HCT116 (cell line): ENCODE results near the gene CARD16. TPM values are rescaled to one million over a fixed set of nuclear protein-coding genes. Genes with fewer than 3 reads are reported as not detected.

Experiments used
- ATAC-seq: fragments of 200-7000 bp; cut with Tn5 transposase; 2 replicates; pipeline ENCODE4 v1.9.1; 2020; ENCODE audit warnings: mild to moderate bottlenecking, moderate library complexity
- BruUV-seq: library from RNA; stranded (reverse); fragments of 400-500 nt; replicated peaks from 2 replicates; lab custom pipeline; 2021; lab: Mats Ljungman, UMichigan
- CTCF ChIA-PET: fragments of 300-600 bp; sonication (Branson Sonifier 250); formaldehyde crosslinking; loops from one replicate; lab custom pipeline; 2021; ENCODE audit warnings: antibody characterized with exemption; lab: Charles Lee
- POLR2A ChIA-PET: fragments of 300-600, 350-600 bp; sonication (Branson Sonifier 250); formaldehyde crosslinking; loops from one replicate; lab custom pipeline; 2021; ENCODE audit warnings: antibody characterized with exemption; lab: Charles Lee
- RAD21 ChIA-PET, 2 experiments: fragments of 300-600 bp; sonication (Branson Sonifier 250); formaldehyde crosslinking; loops; one replicate each; lab custom pipeline; 2023; ENCODE audit warnings: low total read pairs in 2 of 2; ENCODE audit not compliant: uncharacterized antibody in 2 of 2, unreplicated experiment in 2 of 2, low non-redundant PET in 1 of 2; lab: Charles Lee
- DNase-seq: peaks from one replicate; pipeline ENCODE4 v3.0.0-alpha.2; 2010; ENCODE audit warnings: low read depth, low spot score
- H2AFZ ChIP-seq: fragments of 200-600 bp; shearing (Covaris generic), sonication (generic); 2 replicates; pipeline ENCODE4 v1.6.1; 2017; ENCODE audit warnings: low read depth, mixed run types, mixed read lengths, antibody characterized with exemption, low read length; ENCODE audit not compliant: poor library complexity, severe bottlenecking
- H3K27ac ChIP-seq: 2 replicates; pipeline ENCODE4 v1.5.1; 2012; ENCODE audit warnings: low read depth, low read length
- H3K27me3 ChIP-seq: fragments of 200-600 bp; sonication (generic); 2 replicates; pipeline ENCODE4 v1.6.1; 2016; ENCODE audit warnings: mixed run types, low read length, mixed read lengths; ENCODE audit not compliant: insufficient read depth
- H3K36me3 ChIP-seq, 2 experiments: fragments of 200-500 bp in 1 of 2; fragments of 200-600 bp in 1 of 2; sonication (Bioruptor generic) in 1 of 2; sonication (generic) in 1 of 2; 2 replicates each; pipeline versions ENCODE4 v1.5.1 to v1.6.1; 2014 to 2016; ENCODE audit warnings: low read length in 2 of 2, inconsistent platforms in 1 of 2, mixed read lengths in 1 of 2, mixed run types in 1 of 2; ENCODE audit not compliant: insufficient read depth in 2 of 2, control insufficient read depth in 1 of 2
- H3K4me1 ChIP-seq, 2 experiments: fragments of 200-600 bp in 1 of 2; sonication (generic) in 1 of 2; 2 replicates each; pipeline versions ENCODE4 v1.5.1 to v1.6.1; 2012 to 2017; ENCODE audit warnings: low read length in 2 of 2, inconsistent platforms in 1 of 2, mild to moderate bottlenecking in 1 of 2, mixed read lengths in 1 of 2, mixed run types in 1 of 2, moderate library complexity in 1 of 2; ENCODE audit not compliant: insufficient read depth in 2 of 2, control insufficient read depth in 1 of 2
- H3K4me2 ChIP-seq: fragments of 200-600 bp; sonication (generic); 2 replicates; pipeline ENCODE4 v1.6.1; 2017; ENCODE audit warnings: mixed run types, low read length, mixed read lengths
- H3K4me3 ChIP-seq, 2 experiments: fragments of 200-600 bp in 1 of 2; sonication (generic) in 1 of 2; replicated peaks in 1 of 2; 2 replicates each; pipeline ENCODE4 v1.5.1; 2011 to 2016; ENCODE audit warnings: low read length in 2 of 2, control low read depth in 1 of 2, low read depth in 1 of 2, mild to moderate bottlenecking in 1 of 2, mixed read lengths in 1 of 2, mixed run types in 1 of 2
- H3K79me2 ChIP-seq: fragments of 200-600 bp; sonication (generic); 2 replicates; pipeline ENCODE4 v1.6.1; 2017; ENCODE audit warnings: mild to moderate bottlenecking, mixed run types, low read length, moderate library complexity, mixed read lengths; ENCODE audit not compliant: insufficient read depth
- H3K9ac ChIP-seq: fragments of 200-600 bp; sonication (generic); 2 replicates; pipeline ENCODE4 v1.6.1; 2016; ENCODE audit warnings: low read length, mixed read lengths
- H3K9me2 ChIP-seq: fragments of 200-600 bp; sonication (generic), shearing (Covaris generic); 2 replicates; pipeline ENCODE4 v1.6.1; 2017; ENCODE audit warnings: mixed run types, mild to moderate bottlenecking, moderate library complexity; ENCODE audit not compliant: insufficient read depth
- H3K9me3 ChIP-seq, 2 experiments: fragments of 200-500 bp in 1 of 2; fragments of 200-600 bp in 1 of 2; sonication (Bioruptor generic) in 1 of 2; sonication (generic) in 1 of 2; 2 replicates each; pipeline ENCODE4 v1.6.1; 2014 to 2017; ENCODE audit warnings: low read length in 2 of 2, mixed read lengths in 2 of 2, inconsistent platforms in 1 of 2, low read depth in 1 of 2, mild to moderate bottlenecking in 1 of 2, mixed run types in 1 of 2, moderate library complexity in 1 of 2; ENCODE audit not compliant: control insufficient read depth in 1 of 2, insufficient read depth in 1 of 2
- H4K20me1 ChIP-seq: fragments of 200-600 bp; sonication (generic), shearing (Covaris generic); 2 replicates; pipeline ENCODE4 v1.6.1; 2017; ENCODE audit warnings: mixed run types, mild to moderate bottlenecking, moderate library complexity; ENCODE audit not compliant: insufficient read depth
- CBX3 ChIP-seq: IDR thresholded peaks from 2 replicates; pipeline ENCODE4 v1.6.1; 2012; ENCODE audit warnings: low read depth
- CEBPB ChIP-seq: IDR thresholded peaks from 2 replicates; pipeline ENCODE4 v1.6.1; 2012; ENCODE audit warnings: low read depth
- EGR1 ChIP-seq: IDR thresholded peaks from 2 replicates; pipeline ENCODE4 v1.6.1; 2012; ENCODE audit warnings: low read depth
- EZH2phosphoT487 ChIP-seq: fragments of 200-600 bp; IDR thresholded peaks from 2 replicates; pipeline ENCODE4 v1.6.1; 2018; ENCODE audit warnings: antibody characterized with exemption, borderline replicate concordance
- FOSL1 ChIP-seq: IDR thresholded peaks from 2 replicates; pipeline ENCODE4 v1.6.1; 2012; ENCODE audit warnings: low read depth
- POLR2A ChIP-seq: IDR thresholded peaks from 2 replicates; pipeline ENCODE4 v1.7.0; 2011; ENCODE audit warnings: borderline replicate concordance; ENCODE audit not compliant: insufficient read depth, insufficient read length; ENCODE audit errors: extremely low read depth
- POLR2AphosphoS5 ChIP-seq: IDR thresholded peaks from 2 replicates; pipeline ENCODE4 v1.6.1; 2011; ENCODE audit warnings: mild to moderate bottlenecking, low read depth, low read length, moderate library complexity
- SIN3A ChIP-seq: IDR thresholded peaks from 2 replicates; pipeline ENCODE4 v1.6.1; 2012; ENCODE audit warnings: low read depth
- SP1 ChIP-seq: IDR thresholded peaks from 2 replicates; pipeline ENCODE4 v1.6.1; 2012; ENCODE audit warnings: low read depth
- SRF ChIP-seq: IDR thresholded peaks from 2 replicates; pipeline ENCODE4 v1.6.1; 2012; ENCODE audit warnings: low read depth
- TCF7L2 ChIP-seq: IDR thresholded peaks from 2 replicates; pipeline ENCODE4 v1.7.0; 2011; ENCODE audit warnings: borderline replicate concordance, inconsistent platforms; ENCODE audit not compliant: insufficient read depth, insufficient read length; ENCODE audit errors: extremely low read depth
- YY1 ChIP-seq: IDR thresholded peaks from 2 replicates; pipeline ENCODE4 v1.6.1; 2011; ENCODE audit warnings: low read length, low read depth, moderate library complexity, mild to moderate bottlenecking; ENCODE audit not compliant: insufficient replicate concordance; ENCODE audit errors: extremely low read depth
- ZBTB33 ChIP-seq: IDR thresholded peaks from 2 replicates; pipeline ENCODE4 v1.6.1; 2011; ENCODE audit warnings: mild to moderate bottlenecking, low read length, moderate library complexity; ENCODE audit not compliant: insufficient replicate concordance; ENCODE audit errors: extremely low read depth
- ZFX ChIP-seq: fragments of 450-650 bp; IDR thresholded peaks from 2 replicates; pipeline ENCODE4 v1.6.1; 2017
- ZNF274 ChIP-seq: fragments of 200-500 bp; sonication (Bioruptor generic); IDR thresholded peaks from 2 replicates; pipeline ENCODE4 v1.6.1; 2014; ENCODE audit warnings: mild to moderate bottlenecking, low read depth, low read length, inconsistent platforms
- intact Hi-C: fragments of 100-400 bp; cut with micrococcal nuclease; formaldehyde crosslinking; loops from 2 replicates; pipeline ENCODE4 v1.10.0; 2022
- total RNA-seq: library from RNA; stranded (reverse); gene quantifications from one replicate; pipeline ENCODE4 v1.2.1, GENCODE V29; 2021; ENCODE audit not compliant: unreplicated experiment
- TF ChIP-seq, protein P1 (sequence below): IDR thresholded peaks from 2 replicates; pipeline ENCODE4 v1.6.1; 2012; ENCODE audit warnings: low read depth
- TF ChIP-seq, protein P2 (sequence below), 3 experiments: fragments of 200-600 bp in 1 of 3; sonication (generic) in 1 of 3; IDR thresholded peaks in 2 of 3; conservative IDR thresholded peaks in 1 of 3; 2 replicates each; pipeline ENCODE4 v1.5.1; 2012 to 2017; ENCODE audit warnings: low read depth in 2 of 3, low read length in 2 of 3, antibody characterized with exemption in 1 of 3, borderline replicate concordance in 1 of 3, control low read depth in 1 of 3, mild to moderate bottlenecking in 1 of 3, mixed read lengths in 1 of 3, mixed run types in 1 of 3, moderate library complexity in 1 of 3; ENCODE audit not compliant: insufficient read depth in 1 of 3

CARD16 gene
- total RNA-seq, 1 experiment from 2014 or later = not detected

DNA sequence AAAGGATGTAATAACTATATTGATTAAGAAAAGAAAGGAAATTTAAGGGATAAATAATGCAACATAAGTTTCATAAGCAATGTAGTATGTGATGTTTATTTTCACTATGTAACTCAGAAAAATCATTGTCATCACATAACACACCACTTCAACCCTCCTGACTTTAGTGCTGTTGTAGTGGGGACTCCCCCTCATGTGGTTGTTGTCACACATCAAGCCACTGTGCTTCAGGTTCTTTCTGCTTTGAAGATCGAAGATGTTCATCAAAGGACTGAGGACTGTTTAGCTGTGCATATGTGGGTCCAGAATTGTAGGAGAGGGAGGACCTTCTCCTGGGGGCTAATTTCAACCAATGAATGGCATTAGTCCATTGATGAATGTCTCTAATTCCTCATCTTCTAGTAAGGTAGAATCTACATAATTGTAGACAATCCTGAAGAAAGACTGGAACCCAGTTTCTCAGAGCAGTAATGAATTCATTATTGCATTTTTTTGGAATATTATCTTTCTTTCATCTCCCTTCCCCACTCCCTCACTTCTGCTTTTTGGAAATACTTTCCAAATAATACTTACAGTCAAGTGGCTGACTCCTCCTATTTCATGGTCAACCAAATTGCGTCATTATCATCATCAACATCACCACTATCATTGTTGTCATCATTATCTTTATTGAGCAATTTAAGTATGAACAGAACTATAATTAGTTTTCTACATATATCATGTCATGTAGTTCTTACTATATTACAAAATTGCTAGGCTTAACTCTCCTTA is 9.8 kb upstream of the CARD16 start:
- Histone ChIP-seq H3K4me2 (no peak overlapping the region), H3K9ac (no peak overlapping the region), H4K20me1 (no peaks in the 10 kb centered on the region), H3K4me1 (no peaks in the 10 kb centered on the region), H3K4me3 (no peak overlapping the region), H2AFZ (no peak overlapping the region), H3K27me3 (no peaks in the 10 kb centered on the region), H3K36me3 (no peaks in the 10 kb centered on the region), H3K9me3 (no peaks in the 10 kb centered on the region)
- POLR2A ChIA-PET = no interaction called here
- BruUV-seq = no TSS peak
- intact Hi-C loops = no loop called here
- ATAC-seq = no peak
- RAD21 ChIA-PET = no interaction called here
- no peak for DNase-seq
- TF ChIP-seq POLR2A (no peak), SRF (no peak), ZBTB33 (no peak), FOSL1 (no peak), SP1 (no peak), CBX3 (no peak), EGR1 (no peak), ZNF274 (no peak), EZH2phosphoT487 (no peak), YY1 (no peak), POLR2AphosphoS5 (no peak), TCF7L2 (no peak), ZFX (no peak), CEBPB (no peak), SIN3A (no peak)
- TF ChIP-seq, protein P1, sequence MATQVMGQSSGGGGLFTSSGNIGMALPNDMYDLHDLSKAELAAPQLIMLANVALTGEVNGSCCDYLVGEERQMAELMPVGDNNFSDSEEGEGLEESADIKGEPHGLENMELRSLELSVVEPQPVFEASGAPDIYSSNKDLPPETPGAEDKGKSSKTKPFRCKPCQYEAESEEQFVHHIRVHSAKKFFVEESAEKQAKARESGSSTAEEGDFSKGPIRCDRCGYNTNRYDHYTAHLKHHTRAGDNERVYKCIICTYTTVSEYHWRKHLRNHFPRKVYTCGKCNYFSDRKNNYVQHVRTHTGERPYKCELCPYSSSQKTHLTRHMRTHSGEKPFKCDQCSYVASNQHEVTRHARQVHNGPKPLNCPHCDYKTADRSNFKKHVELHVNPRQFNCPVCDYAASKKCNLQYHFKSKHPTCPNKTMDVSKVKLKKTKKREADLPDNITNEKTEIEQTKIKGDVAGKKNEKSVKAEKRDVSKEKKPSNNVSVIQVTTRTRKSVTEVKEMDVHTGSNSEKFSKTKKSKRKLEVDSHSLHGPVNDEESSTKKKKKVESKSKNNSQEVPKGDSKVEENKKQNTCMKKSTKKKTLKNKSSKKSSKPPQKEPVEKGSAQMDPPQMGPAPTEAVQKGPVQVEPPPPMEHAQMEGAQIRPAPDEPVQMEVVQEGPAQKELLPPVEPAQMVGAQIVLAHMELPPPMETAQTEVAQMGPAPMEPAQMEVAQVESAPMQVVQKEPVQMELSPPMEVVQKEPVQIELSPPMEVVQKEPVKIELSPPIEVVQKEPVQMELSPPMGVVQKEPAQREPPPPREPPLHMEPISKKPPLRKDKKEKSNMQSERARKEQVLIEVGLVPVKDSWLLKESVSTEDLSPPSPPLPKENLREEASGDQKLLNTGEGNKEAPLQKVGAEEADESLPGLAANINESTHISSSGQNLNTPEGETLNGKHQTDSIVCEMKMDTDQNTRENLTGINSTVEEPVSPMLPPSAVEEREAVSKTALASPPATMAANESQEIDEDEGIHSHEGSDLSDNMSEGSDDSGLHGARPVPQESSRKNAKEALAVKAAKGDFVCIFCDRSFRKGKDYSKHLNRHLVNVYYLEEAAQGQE = no peak
- TF ChIP-seq, protein P2, sequence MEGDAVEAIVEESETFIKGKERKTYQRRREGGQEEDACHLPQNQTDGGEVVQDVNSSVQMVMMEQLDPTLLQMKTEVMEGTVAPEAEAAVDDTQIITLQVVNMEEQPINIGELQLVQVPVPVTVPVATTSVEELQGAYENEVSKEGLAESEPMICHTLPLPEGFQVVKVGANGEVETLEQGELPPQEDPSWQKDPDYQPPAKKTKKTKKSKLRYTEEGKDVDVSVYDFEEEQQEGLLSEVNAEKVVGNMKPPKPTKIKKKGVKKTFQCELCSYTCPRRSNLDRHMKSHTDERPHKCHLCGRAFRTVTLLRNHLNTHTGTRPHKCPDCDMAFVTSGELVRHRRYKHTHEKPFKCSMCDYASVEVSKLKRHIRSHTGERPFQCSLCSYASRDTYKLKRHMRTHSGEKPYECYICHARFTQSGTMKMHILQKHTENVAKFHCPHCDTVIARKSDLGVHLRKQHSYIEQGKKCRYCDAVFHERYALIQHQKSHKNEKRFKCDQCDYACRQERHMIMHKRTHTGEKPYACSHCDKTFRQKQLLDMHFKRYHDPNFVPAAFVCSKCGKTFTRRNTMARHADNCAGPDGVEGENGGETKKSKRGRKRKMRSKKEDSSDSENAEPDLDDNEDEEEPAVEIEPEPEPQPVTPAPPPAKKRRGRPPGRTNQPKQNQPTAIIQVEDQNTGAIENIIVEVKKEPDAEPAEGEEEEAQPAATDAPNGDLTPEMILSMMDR (IDR thresholded peaks at IDR 0.05 in 2 of 3, conservative IDR thresholded peaks at IDR 0.05 in 1 of 3; ENCODE audit: borderline replicate concordance in 1 of 3, insufficient read depth in 1 of 3, low read depth in 2 of 3, low read length in 2 of 3) = no peak
- TF ChIP-seq, all 23 proteins: peak for 0
- no peaks in the 10 kb centered on the region for H3K79me2 ChIP-seq
- H3K9me2 ChIP-seq = no peaks in the 10 kb centered on the region
- no peak overlapping the region for H3K27ac ChIP-seq
- CTCF ChIA-PET = no interaction called here
